PC-3 (cell line): ENCODE measurements around the gene TYR. TPM values are rescaled to one million over a fixed set of nuclear protein-coding genes. Genes with fewer than 3 reads are reported as not detected.
"Not testable (repeated sequence)": the region's sequence is repeated elsewhere in the genome, so short reads cannot be mapped to it uniquely, and the experiment has no call there.

Experiments
- ATAC-seq: fragments of 200-7000 bp; cut with Tn5 transposase; 2 replicates; pipeline ENCODE4 v1.9.1; 2020; ENCODE audit warnings: mild to moderate bottlenecking, moderate library complexity
- BruUV-seq: library from RNA; stranded (reverse); fragments of 400-500 nt; replicated peaks from 2 replicates; lab custom pipeline; 2021; lab: Mats Ljungman, UMichigan
- CTCF ChIA-PET: fragments of 300-600 bp; sonication (Branson Sonifier 250); formaldehyde crosslinking; loops from one replicate; lab custom pipeline; 2022; ENCODE audit warnings: antibody characterized with exemption; lab: Charles Lee
- POLR2A ChIA-PET: fragments of 300-600 bp; sonication (Branson Sonifier 250); formaldehyde crosslinking; loops from one replicate; lab custom pipeline; 2022; ENCODE audit warnings: antibody characterized with exemption; ENCODE audit not compliant: unreplicated experiment; lab: Charles Lee
- DNase-seq: peaks from one replicate; pipeline ENCODE4 v3.0.0-alpha.2; 2015
- H2AFZ ChIP-seq: fragments of 300-600 bp; sonication (generic); 2 replicates; pipeline ENCODE4 v1.6.0; 2016; ENCODE audit warnings: antibody characterized with exemption, low read length
- H3F3A ChIP-seq: fragments of 300-600 bp; sonication (generic); one replicate; pipeline ENCODE4 v1.6.0; 2017; ENCODE audit warnings: antibody characterized with exemption, low read length, control low read depth, mild to moderate bottlenecking; ENCODE audit not compliant: unreplicated experiment
- H3K27ac ChIP-seq: fragments of 300-600 bp; sonication (generic); 2 replicates; pipeline ENCODE4 v1.5.1; 2016; ENCODE audit warnings: mild to moderate bottlenecking, low read length
- H3K27me3 ChIP-seq: fragments of 300-600 bp; sonication (generic); 2 replicates; pipeline ENCODE4 v1.6.1; 2016; ENCODE audit warnings: low read length, mixed read lengths
- H3K36me3 ChIP-seq: fragments of 300-600 bp; sonication (generic); 2 replicates; pipeline ENCODE4 v1.6.1; 2016; ENCODE audit warnings: low read depth, mixed run types, low read length, mixed read lengths
- H3K4me1 ChIP-seq: fragments of 300-600 bp; sonication (generic); 2 replicates; pipeline ENCODE4 v1.5.1; 2016; ENCODE audit warnings: low read length; ENCODE audit not compliant: insufficient read depth
- H3K4me2 ChIP-seq: fragments of 300-600 bp; sonication (generic); 2 replicates; pipeline ENCODE4 v1.6.0; 2016; ENCODE audit warnings: low read length
- H3K4me3 ChIP-seq: fragments of 300-600 bp; sonication (generic); 2 replicates; pipeline ENCODE4 v1.5.1; 2016; ENCODE audit warnings: mild to moderate bottlenecking, low read length, mixed read lengths
- H3K79me2 ChIP-seq: fragments of 300-600 bp; sonication (generic); 2 replicates; pipeline ENCODE4 v1.6.1; 2017; ENCODE audit warnings: low read length, mixed read lengths
- H3K9ac ChIP-seq: fragments of 300-600 bp; sonication (generic); 2 replicates; pipeline ENCODE4 v1.6.0; 2016; ENCODE audit warnings: mild to moderate bottlenecking, low read length
- H3K9me2 ChIP-seq: fragments of 300-600 bp; sonication (generic); replicated peaks from 2 replicates; pipeline ENCODE4 v1.6.1; 2016; ENCODE audit warnings: mixed run types, low read length, mixed read lengths
- H3K9me3 ChIP-seq: fragments of 300-600 bp; sonication (generic); 2 replicates; pipeline ENCODE4 v1.6.1; 2016; ENCODE audit warnings: low read length, mixed read lengths
- H4K20me1 ChIP-seq: fragments of 300-600 bp; sonication (generic); 2 replicates; pipeline ENCODE4 v1.6.1; 2016; ENCODE audit warnings: low read length, mixed read lengths
- CTCF ChIP-seq: fragments of 300-600 bp; sonication (generic); conservative IDR thresholded peaks from 2 replicates; pipeline ENCODE4 v1.5.1; 2017; ENCODE audit warnings: antibody characterized with exemption, low read depth, mild to moderate bottlenecking, low read length
- intact Hi-C: fragments of 100-400 bp; cut with micrococcal nuclease; formaldehyde crosslinking; loops from 2 replicates; pipeline ENCODE4 v1.9.0; 2023
- total RNA-seq: library from RNA; depleted of rRNA; stranded (reverse); fragments of >200 nt; gene quantifications from 2 replicates; pipeline ENCODE4 v1.2.3, GENCODE V29; 2014

TYR gene
- total RNA-seq, 1 experiment from 2014 or later = not detected

DNA sequence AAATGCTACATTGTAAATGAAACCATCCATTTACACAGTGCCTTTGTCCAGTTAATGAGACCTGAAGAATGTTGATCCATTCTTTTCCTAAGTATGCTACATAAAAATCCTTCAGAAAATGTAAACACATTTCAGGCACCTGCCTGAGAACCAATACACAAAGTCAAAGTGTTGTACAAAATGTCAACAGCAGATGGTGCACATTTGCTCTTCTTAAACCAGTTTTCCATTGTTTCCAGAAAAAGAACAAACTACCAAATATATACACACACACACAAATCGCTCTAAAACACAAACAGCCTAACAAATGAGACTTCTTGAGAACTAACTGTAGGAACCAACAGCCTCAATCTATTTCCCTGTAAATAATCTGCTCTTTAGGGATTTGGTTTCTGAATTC lies 156.0 kb downstream of the TYR start:
- CTCF ChIA-PET, ATAC-seq, H3K27ac ChIP-seq, H3K4me2 ChIP-seq, H3K9me2 ChIP-seq, H3K36me3 ChIP-seq, H4K20me1 ChIP-seq, H3K79me2 ChIP-seq, H3K4me1 ChIP-seq, H3K4me3 ChIP-seq, BruUV-seq, H3K9me3 ChIP-seq, H2AFZ ChIP-seq, H3K27me3 ChIP-seq, POLR2A ChIA-PET, H3F3A ChIP-seq, H3K9ac ChIP-seq: not testable (repeated sequence)
- DNase-seq = peak; percentile 50
- peak; percentile 52 for TF ChIP-seq CTCF
- intact Hi-C loops = loop anchor here (5.0 kb wide), 2 partner anchors 74 to 284 kb away; no protein-coding TSS in a partner anchor

- POLR2A ChIA-PET = interaction anchor here (0.6 kb wide), 1 partner anchor 335 kb away, joined by 3 read pairs; no protein-coding TSS in a partner anchor
- H3K4me3 ChIP-seq, H3K9me2 ChIP-seq, H3K27me3 ChIP-seq, H3K36me3 ChIP-seq, H4K20me1 ChIP-seq, H3K9me3 ChIP-seq, H2AFZ ChIP-seq, H3K79me2 ChIP-seq, intact Hi-C loops, H3K27ac ChIP-seq, H3K9ac ChIP-seq, H3F3A ChIP-seq, BruUV-seq, ATAC-seq, CTCF ChIA-PET, H3K4me2 ChIP-seq, H3K4me1 ChIP-seq: not testable (repeated sequence)
- peak; percentile 29 for DNase-seq
Observed at GRCh38 chr11:89337100-89337650, 159.5 kb downstream of the TYR start.

DNA sequence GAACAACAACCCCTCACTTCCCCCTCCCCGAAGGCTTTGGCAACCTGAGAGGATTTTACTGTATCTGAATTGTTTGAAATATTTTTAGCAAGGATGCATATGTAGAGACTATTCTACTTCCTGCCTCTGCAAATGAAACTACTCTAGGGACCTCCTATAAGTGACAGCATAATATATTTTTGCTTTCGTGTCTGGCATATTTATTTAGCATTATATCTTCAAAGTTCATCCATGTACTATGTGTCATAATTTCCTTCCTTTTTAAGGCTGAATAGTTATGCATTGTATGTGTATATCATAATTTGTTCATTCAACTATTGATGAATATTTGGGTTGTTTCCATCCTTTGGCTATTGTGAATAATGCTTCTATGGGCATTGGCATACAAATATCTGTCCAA lies 160.4 kb downstream of the TYR start:
- intact Hi-C loops, BruUV-seq, CTCF ChIA-PET: not testable (repeated sequence)

DNA sequence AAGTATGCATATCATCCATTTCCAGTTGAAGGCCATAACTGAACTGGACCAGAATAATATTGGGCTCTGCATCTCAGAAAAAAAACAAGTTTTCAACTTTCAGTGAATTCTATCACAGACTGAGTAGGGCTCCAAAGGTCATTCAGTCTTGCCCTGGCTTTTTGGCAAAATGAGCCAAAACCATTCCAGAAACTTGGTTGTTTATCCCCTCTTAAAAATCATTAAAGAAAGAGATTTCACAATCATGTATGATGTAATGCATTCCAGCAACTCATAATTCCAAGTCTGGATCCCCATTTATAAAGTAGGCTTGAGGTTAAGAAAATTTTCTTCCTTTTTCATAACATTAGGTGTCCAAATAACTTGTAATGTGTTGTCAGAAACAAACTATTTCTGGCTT lies 162.8 kb downstream of the TYR start:
- H3K4me1 ChIP-seq, intact Hi-C loops, H3K79me2 ChIP-seq, H3K4me2 ChIP-seq, POLR2A ChIA-PET, H3K36me3 ChIP-seq, H3K4me3 ChIP-seq, H4K20me1 ChIP-seq, BruUV-seq, H3K27me3 ChIP-seq, CTCF ChIA-PET, DNase-seq, H3K27ac ChIP-seq, H2AFZ ChIP-seq, ATAC-seq, H3K9ac ChIP-seq, H3K9me2 ChIP-seq, H3F3A ChIP-seq, H3K9me3 ChIP-seq: not testable (repeated sequence)

More for the DNA sequence above, 160.4 kb downstream of the TYR start:
- H3K4me1 ChIP-seq, H3K9ac ChIP-seq, H3K27ac ChIP-seq, H3K4me3 ChIP-seq, DNase-seq, H3K36me3 ChIP-seq, H4K20me1 ChIP-seq, H2AFZ ChIP-seq, ATAC-seq, H3K9me2 ChIP-seq, H3K9me3 ChIP-seq, H3F3A ChIP-seq, H3K79me2 ChIP-seq, H3K4me2 ChIP-seq, H3K27me3 ChIP-seq, POLR2A ChIA-PET: not testable (repeated sequence)

GRCh38 chr11:89342880-89343572 lies 165.4 kb downstream of the TYR start:
- H3K9me3 ChIP-seq, H3K9ac ChIP-seq, H3K9me2 ChIP-seq, H3K36me3 ChIP-seq, POLR2A ChIA-PET, CTCF ChIA-PET, ATAC-seq, H2AFZ ChIP-seq, H3K4me1 ChIP-seq, H3K27ac ChIP-seq, BruUV-seq, DNase-seq, H3K79me2 ChIP-seq, H3F3A ChIP-seq, intact Hi-C loops, H3K27me3 ChIP-seq, H3K4me2 ChIP-seq, H4K20me1 ChIP-seq, H3K4me3 ChIP-seq: not testable (repeated sequence)
